ENCODE results near the gene ZNF263.

DNA sequence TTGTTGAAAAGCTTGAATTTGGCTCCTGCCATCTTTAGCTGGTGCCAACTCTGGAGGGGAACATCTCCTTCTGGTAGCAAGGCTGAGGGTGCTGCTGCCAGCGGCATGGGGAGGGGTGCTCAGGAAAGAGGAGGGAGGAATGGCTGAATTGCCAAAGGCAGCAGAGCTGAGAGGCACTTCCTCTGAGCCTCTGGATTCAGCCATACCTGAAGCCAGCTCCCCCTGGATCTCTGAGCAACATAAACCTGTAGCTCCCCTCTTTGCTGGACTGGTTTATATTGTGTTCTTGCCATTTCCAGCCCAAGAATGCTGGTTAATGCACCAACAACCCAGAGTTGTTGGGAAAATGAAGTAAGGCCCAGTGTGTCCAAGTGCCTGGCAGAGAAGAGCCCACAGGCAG lies 34.3 kb upstream of the ZNF263 start:
- TF ChIP-seq, protein P1, sequence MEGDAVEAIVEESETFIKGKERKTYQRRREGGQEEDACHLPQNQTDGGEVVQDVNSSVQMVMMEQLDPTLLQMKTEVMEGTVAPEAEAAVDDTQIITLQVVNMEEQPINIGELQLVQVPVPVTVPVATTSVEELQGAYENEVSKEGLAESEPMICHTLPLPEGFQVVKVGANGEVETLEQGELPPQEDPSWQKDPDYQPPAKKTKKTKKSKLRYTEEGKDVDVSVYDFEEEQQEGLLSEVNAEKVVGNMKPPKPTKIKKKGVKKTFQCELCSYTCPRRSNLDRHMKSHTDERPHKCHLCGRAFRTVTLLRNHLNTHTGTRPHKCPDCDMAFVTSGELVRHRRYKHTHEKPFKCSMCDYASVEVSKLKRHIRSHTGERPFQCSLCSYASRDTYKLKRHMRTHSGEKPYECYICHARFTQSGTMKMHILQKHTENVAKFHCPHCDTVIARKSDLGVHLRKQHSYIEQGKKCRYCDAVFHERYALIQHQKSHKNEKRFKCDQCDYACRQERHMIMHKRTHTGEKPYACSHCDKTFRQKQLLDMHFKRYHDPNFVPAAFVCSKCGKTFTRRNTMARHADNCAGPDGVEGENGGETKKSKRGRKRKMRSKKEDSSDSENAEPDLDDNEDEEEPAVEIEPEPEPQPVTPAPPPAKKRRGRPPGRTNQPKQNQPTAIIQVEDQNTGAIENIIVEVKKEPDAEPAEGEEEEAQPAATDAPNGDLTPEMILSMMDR (IDR thresholded peaks at IDR 0.05), result no peak
- no peak for TF ChIP-seq POLR2A (IDR thresholded peaks at IDR 0.05)

All from thyroid gland (tissue), 4 donors.